Smooth muscle cell of the brain vasculature (primary cell): ENCODE measurements around the gene ASIC2.

Source experiments
- DNase-seq: peaks from one replicate; pipeline ENCODE4 v3.0.0-alpha.2; 2012; ENCODE audit warnings: low read depth, low spot score

The ASIC2 gene

GRCh38 chr17:33115366-33115765, 177.7 kb downstream of the ASIC2 start:
- DNase-seq: no peak

GRCh38 chr17:33113991-33114370, 179.1 kb downstream of the ASIC2 start:
- DNase-seq: no peak

DNA sequence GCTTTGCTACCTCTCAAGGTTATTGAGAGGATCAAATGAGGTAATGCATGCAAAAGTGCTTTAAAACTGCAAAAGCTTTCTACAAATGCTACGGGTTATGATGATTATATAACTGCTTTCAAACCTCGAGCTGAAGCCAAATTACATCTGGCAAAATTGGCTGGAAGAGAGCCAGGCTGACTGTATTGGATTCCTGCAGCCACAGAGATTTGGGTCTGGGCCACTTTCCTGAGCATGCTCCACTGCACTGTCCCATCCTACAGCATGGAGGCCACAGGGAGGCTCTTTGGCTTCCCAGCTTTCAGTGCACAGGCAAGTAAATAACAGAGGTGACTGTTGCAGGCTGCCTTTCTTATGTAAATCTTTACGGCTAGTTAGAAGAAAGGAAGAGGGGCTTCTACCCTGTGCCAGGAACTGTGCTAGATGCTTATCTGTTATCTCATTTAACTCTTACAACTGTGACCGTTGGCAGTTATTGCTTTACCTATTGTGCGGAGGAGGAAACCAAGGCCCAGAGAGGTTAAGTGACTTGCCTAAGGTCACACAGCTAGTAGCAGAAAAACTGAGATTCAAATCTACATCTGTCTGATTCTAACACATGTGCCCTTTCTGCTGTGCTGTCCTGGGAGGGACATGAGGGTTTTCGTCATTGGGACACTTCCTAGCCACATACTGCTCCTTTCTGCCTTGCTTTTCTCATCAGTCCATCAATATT, 179.7 kb downstream of the ASIC2 start:
- no peak for DNase-seq

DNA sequence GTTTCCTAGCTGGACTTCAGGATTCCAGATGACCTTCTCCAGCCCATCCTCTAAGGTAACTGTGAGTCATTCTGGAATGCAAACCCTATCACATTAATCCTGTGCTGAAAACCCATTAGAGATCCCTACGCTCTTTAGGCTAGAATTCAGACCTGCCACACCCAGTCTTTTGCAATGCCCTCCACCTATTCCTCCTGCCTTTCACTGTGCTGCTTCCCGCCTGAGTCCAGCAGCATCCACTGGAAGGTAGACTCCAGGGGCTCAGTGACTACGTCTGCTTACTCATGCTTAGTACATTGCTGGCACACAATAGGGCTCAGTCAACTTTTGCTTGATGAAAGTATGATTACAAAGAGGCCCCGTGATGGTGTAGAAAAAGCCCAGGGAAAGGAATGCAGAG, 180.3 kb downstream of the ASIC2 start:
- no peak for DNase-seq

DNA sequence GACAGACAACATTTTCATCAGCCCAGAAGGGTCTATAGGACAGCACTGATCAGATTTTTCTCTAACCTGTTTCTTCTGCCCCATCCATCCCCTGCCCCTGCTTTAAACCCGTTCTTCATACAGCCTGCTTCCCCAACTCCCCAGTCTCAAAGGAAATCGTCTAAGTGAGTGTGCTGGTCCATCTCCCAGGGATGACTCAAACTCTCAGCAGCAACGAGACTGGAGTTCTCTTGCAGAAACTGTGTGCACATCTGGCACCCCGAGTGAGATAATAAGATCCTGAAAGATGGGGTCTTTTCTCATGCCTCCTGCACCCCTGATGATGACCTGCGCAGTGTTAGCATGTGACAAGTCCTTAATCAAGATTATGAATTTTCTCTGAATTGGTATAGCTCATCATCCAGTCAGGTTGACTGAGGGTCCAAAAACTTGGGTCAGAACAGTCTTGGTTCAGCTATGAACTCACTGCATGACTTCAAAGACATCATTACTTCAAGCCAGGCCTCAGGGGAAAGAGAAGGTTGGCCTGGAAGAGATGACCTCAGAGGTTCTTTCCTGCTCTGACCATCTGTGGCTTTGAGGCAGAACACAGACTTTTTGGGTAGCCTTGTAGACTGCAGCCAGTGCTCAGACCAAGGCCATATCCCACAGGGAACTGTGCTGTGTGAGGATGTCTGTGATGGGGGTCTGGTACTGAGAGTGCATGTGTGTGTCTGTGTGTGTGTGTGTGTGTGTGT, 183.6 kb downstream of the ASIC2 start:
- no peak for DNase-seq

DNA sequence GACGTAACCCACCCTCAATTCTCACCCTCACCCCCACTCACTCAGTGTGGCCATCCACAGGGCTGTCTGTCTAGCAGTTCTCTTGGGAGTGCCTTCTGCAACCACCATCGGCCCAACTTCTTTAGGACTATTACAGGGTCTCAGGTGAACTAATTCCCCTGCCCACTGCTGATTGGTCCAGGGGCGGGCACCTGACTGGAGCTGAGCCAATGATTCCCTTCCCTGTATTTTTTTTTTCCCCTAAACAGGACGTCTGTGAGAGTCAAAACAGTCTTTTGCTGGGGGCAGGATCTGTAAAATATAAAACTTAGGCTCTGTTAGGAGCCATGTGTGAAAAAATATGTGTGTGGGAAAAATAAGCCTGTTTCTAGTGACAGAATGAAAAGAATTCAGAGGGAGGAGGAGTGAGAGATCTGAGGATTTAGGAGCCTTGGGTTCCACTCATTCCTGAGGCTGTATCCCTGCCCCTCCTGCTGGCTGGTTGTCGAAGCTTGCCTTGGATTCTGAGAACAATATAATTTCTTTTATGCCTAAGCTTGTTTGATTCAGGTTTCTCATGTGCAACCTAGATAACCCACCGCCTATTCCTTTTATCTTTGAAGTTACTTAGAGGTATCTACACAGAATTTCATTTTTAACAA, 186.4 kb downstream of the ASIC2 start:
- no peak for DNase-seq

- no peak for DNase-seq
Observed at GRCh38 chr17:33105911-33106310, 187.2 kb downstream of the ASIC2 start.

DNA sequence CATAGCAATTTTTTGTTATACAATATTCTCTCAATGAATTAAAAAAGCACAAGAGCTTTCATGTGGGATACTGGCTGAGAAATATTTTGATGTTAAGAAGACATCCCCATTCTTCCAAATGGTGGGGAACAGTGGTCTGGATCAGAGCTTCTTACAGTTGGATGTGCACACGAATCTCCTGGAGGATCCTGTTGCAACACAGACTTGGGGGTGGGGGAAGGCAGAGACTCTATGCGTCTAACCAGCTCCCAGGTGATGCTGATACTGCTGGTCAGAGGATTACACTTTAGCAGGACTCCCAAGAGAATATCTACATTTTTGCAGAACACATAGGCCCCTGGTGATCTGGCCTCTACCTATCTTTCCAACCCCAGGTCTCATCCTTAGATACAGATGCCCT, 193.2 kb downstream of the ASIC2 start:
- DNase-seq: no peak

GRCh38 chr17:33099252-33099651, 193.8 kb downstream of the ASIC2 start:
- no peak for DNase-seq

GRCh38 chr17:33097411-33097810, 195.7 kb downstream of the ASIC2 start:
- no peak for DNase-seq

DNA sequence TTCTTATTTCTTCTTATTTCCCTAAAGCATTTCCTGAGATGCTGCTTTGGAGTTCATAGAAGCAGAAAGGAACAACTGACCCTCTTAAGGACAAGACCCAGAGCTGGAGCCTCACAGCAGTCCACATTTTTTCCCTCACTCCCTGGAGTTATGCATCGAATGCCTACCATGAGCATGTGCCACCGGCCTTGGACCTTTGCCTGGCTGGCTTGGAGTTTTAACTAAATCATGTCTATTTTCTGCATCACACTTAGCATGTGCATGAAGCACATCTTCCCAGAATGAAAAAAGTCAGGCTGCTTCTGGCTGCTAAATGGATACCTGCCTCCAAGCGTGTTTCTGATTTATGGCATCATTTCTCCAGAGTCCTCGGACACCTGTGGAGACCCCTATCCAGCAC, 196.9 kb downstream of the ASIC2 start:
- no peak for DNase-seq

- DNase-seq: no peak
Observed at GRCh38 chr17:33091271-33091670, 201.8 kb downstream of the ASIC2 start.

- no peak for DNase-seq
Observed at GRCh38 chr17:33090806-33091205, 202.3 kb downstream of the ASIC2 start.

- no peak for DNase-seq
Observed at GRCh38 chr17:33086878-33087277, 206.2 kb downstream of the ASIC2 start.

DNA sequence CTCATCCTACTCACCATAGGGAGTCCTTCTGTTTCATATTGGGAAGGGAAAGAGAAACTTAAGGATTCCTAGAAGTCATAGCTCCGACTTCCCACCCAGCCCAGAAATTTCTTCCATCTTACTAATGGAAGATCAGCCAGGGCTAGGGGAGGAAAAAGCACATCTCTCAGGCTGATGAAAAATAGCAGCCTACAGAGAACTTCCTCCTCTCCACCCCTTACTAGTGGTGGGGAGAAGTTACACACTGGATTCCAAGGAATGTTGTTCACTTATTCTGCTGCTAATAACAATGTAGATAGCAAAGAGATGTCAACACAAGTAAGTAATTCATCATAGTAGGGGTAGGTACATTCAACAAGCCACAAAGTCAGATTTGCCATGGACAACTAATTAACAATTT, 207.1 kb downstream of the ASIC2 start:
- no peak for DNase-seq

- no peak for DNase-seq
Observed at GRCh38 chr17:33085256-33085655, 207.8 kb downstream of the ASIC2 start.

- no peak for DNase-seq
Observed at GRCh38 chr17:33084755-33085154, 208.3 kb downstream of the ASIC2 start.

GRCh38 chr17:33082529-33083173, 210.4 kb downstream of the ASIC2 start:
- DNase-seq: no peak

GRCh38 chr17:33080091-33080490, 213.0 kb downstream of the ASIC2 start:
- DNase-seq: no peak

DNA sequence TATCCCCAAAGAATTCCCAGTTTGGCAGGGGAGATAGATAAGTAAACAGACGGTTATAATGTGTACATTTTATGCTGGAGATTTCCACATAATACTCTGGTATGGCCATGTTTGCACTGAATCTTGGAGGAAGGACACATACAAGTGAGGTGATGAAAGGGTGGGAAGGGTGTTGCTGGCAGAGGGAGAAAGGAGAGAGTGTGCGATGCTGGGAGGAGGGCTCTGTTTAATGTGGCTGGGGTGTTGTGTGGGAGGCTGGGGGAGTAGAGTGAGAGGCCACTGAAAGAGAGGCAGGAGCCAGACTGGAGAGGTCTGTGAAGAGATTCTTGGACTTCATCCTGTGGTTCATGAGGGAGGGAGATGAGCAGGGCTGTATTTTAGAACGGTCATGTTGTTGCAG, 213.9 kb downstream of the ASIC2 start:
- DNase-seq: no peak

DNA sequence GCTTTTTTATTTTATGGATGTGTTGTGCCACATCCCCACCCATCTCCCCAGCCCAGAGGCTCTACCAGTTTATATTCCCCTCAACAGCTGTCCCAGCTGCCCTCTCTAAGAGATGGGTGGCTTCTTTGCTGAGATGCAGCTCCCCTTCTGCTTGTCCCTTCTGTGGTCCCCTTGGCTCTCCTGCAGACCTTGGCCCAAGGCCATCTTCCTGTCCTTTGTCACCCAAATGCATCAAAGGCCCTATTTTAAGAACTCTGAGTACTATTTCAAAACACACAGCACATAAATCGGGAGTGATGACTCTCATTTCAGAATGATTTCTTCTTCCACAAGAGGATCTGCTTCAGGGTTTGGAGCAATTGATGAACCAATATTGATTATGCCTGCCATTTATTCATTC, 216.1 kb downstream of the ASIC2 start:
- no peak for DNase-seq

- DNase-seq: no peak
Observed at GRCh38 chr17:33073416-33073815, 219.7 kb downstream of the ASIC2 start.
